Mesenteric fat pad (tissue), 1 donor: Measurements from ENCODE around the gene NDUFAF2. TPM values are rescaled to one million over a fixed set of nuclear protein-coding genes. Genes with fewer than 3 reads are reported as not detected.
"Not testable (repeated sequence)": the region's sequence is repeated elsewhere in the genome, so short reads cannot be mapped to it uniquely, and the experiment has no call there.

ENCODE experiments used
- DNase-seq: peaks from one replicate; pipeline ENCODE4 v3.0.0-alpha.2; 2020; ENCODE audit warnings: low spot score
- total RNA-seq: library from RNA; stranded (reverse); fragmentation: NEBNext Ultra II Directional; extraction: Animal tissue kit (Norgen Biotek cat#: 25700); gene quantifications from one replicate; pipeline ENCODE4 v1.2.1, GENCODE V29; 2021
- donor health status: DM: yes; HTN: yes; CAD: no.

The NDUFAF2 gene
- total RNA-seq, 1 donor from 2014 or later: 36.2 TPM

DNA sequence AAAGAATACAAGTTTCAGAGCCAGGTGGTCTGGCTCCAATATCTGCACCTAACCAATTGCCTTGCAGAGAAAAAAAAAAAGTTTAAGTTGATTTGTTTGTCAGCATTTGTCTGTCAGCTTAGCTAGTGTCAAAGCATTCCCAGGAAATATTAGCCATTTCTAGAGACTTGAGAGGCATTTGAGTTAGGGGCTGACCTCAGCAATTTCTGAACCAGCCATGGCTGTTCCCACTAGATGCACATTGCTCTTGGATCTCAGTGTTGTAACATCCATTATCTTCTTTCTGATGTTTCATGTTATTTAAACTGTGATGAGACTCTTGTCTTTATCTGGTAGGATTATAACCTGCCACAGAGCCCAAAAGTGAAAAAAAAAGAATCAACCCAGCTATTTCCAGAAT lies 102.3 kb downstream of the NDUFAF2 start:
- DNase-seq: no peak

- DNase-seq: no peak
Observed at GRCh38 chr5:61048534-61048933, 103.5 kb downstream of the NDUFAF2 start.

GRCh38 chr5:61050292-61050691 lies 105.3 kb downstream of the NDUFAF2 start:
- DNase-seq: no peak

DNA sequence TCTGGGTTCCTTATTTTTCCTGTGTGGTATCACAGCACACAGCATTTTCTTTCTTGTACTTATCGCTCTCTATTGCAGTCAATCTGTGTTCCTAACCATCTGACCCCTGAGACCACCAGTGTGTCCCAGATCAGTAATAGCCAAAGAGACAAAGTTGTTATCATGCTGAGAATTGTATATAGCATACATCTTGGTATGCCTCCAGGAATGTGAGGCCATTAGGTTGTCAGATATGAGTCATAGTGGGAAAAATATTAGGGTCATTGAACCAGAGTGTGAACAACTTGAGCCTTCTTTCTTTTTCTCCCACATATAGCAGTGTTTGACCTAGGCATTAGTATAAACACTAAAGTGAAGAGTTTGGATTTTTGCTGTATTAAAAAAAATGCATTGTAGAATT lies 106.3 kb downstream of the NDUFAF2 start:
- DNase-seq: no peak

DNA sequence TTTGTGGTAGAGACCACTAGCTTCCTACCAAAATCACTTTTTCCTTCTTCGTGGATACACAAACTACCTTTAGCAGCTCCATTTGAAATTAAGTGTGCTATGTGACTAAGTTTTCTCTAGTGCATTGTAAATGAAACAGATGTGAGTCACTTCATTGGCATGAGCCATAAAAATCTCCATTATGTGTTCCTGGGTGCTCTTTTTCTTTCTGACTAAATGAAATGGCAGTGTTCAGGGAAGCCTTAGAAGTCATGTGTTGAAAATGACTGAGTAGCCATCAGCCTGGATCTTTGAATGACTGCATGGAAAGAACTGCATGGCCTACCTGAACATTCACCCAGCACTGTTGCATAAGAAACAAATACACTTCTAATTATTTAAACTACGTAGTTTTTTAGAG lies 107.9 kb downstream of the NDUFAF2 start:
- DNase-seq: no peak

DNA sequence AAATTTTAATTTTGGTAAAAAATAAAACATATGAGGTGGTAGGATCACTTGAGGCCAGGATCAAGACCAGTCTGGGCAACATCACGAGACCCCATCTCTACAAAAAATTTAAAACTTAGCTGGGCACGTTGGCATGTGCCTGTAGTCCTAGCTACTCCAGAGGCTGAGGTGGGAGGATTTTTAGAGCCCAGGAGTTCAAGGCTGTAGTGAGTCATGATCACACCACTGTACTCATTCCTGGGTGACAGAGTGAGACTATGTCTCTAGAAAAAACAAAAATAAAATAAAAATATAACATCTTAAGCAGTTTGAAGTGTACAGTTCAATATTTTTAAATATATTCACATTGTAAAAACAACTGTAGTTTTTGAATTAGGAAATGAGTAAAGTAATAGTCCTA lies 108.9 kb downstream of the NDUFAF2 start:
- no peak for DNase-seq

GRCh38 chr5:61055434-61056006 lies 110.5 kb downstream of the NDUFAF2 start:
- DNase-seq: no peak

GRCh38 chr5:61059499-61059898 lies 114.5 kb downstream of the NDUFAF2 start:
- DNase-seq: no peak

- no peak for DNase-seq
Observed at GRCh38 chr5:61069150-61069549, 124.1 kb downstream of the NDUFAF2 start.

DNA sequence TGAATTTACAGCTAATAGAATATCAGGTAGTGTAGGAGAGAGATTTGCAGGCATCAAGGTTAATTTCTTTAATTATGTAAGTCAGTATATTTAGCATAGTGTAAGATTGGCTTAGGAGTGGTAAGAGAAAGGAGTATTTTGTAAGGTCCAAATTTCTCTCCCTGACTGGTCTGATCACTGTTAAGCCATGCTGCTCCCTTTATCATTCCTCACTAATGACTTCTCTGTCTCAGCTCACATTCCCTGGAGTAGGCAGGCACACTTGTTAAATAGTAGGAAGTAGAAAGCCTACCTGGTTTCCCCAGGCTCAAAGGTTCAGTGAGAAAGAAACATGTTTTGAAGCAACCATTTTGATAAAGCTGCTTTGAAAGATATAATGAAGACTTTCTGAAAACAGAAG lies 126.5 kb downstream of the NDUFAF2 start:
- DNase-seq: no peak

GRCh38 chr5:61076626-61077025 lies 131.6 kb downstream of the NDUFAF2 start:
- DNase-seq: no peak

GRCh38 chr5:61081741-61082140 lies 136.7 kb downstream of the NDUFAF2 start:
- no peak for DNase-seq

DNA sequence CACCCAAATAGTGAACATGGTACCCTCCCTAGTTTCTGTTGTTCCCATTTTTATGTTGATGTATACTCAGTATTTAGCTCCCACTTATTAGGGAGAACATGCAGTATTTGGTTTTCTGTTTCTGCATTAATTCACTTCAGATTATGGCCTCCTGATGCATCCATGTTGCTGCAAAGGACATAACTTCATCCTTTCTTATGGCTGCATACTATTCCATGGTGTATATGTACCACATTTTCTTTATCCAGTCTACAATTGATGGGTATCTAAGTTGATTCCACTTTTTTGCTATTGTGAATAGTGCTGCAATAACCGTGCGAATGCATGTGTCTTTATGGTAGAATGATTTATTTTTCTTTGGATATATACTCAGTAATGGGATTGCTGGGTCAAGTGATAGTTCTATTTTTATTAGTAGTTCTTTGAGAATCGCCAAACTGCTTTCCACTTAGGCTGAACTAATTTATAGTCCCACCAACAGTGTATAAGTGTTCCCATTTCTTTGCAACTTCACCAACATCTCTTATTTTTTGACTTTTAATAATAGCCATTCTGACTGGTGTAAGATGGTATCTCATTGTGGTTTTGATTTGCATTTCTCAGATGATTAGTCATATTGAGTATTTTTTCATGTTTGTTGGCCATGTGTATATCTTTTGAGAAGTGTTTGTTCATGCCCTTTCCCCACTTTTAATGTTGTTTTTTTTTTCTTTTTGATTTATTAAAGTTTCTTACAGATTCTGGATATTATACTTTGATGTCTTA lies 137.7 kb downstream of the NDUFAF2 start:
- no peak for DNase-seq

GRCh38 chr5:61084658-61085057 lies 139.7 kb downstream of the NDUFAF2 start:
- DNase-seq: no peak

GRCh38 chr5:61085885-61086284 lies 140.9 kb downstream of the NDUFAF2 start:
- no peak for DNase-seq

GRCh38 chr5:61087921-61088320 lies 142.9 kb downstream of the NDUFAF2 start:
- DNase-seq: no peak

DNA sequence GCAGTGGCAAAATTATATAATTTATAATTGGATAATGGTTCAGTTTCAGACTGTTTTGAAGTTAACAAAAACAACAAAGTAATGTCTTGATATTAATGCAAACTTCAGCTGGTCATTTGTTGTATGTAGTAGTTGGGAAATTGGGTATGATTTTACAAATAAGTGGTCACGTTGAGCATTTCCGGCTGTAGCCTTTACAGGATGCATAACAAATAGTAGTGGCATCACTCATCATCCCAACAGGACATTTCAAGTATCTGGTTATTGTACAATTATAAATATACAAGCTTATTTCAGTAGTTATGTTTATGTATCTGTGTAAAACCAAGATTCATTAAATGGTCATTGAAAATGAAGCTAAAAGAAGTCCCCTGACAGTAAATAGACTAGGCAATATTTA lies 144.3 kb downstream of the NDUFAF2 start:
- no peak for DNase-seq

DNA sequence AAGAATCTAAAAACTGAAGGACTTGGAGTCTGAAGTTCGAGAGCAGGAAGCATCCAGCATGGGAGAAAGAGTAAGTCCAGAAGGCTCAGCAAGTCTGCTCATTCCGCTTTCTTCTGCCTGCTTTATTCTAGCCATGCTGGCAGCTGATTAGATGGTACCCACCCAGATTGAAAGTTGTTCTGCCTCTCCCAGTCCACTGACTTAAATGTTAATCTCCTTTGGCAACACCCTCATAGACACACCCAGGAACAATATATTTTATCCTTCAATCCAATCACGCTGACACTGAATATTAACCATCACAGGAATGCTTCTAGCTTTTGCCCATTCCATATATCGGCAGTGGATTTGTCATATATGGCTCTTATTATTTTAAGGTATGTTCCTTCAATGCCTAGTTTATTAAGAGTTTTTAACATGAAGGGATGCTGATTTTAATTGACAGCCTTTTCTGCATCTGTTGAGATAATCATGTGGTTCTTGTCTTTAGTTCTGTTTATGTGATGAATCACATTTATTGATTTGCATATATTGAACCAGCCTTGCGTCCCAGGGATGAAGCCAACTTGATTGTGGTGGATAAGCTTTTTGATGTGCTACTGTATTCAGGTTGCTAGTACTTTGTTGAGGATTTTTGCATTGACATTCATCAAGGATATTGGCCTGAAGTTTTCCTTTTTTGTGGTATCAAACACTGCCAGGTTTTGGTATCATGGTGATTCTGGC lies 148.2 kb downstream of the NDUFAF2 start:
- DNase-seq: not testable (repeated sequence)

DNA sequence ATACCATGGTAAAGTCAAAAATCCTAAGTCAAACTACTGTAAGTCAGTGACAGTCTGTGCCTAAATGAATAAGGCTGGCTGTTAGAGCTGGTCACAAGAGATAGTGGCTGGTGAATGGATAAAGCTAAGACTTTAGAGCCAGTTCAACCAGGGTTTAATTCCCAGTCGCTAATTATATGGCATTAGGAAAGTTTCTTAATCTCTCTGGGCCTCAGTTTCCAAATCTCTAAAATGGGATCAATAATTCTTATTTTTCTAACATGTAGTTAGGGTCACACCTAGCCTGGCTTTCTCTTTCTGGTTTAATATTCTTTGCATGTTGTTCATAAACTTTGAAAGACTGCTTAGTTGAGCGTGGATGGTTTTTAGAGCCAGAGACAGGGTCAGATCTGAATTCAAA lies 152.5 kb downstream of the NDUFAF2 start:
- no peak for DNase-seq

DNA sequence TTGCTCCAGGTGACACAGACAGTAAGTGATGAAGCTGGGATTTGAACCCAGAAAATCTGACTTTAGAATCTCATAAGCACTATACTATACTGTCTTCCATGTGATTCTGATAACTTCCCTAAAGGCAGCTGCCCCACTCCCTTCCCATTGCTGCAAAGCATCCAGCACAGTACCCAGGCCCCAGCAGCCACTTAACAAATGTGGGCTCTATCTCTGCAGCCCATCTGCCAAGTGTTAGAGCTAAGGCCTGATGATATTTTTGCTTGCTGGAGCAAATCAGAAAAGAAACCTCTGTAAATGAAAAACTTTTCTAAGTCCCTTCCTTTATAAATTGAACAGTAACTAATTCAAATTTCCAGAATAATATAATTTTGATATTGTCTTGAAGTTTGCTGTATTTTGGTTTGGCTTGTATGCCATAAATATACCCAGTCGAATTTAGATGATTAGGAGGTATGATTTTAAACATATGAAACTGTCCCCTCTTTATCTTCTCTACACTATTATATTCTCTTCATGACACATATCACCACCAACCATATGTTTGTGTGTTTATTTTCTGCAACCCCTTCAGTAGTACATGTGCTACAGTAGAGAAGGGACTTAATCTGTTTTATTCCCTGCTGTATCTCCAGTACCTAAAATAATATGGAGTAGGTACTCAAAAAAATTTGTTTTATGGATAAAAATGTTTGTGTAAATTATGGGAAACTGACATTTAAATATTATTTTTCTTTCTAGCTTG lies 153.4 kb downstream of the NDUFAF2 start:
- DNase-seq: no peak

GRCh38 chr5:61100437-61100836 lies 155.4 kb downstream of the NDUFAF2 start:
- no peak for DNase-seq

GRCh38 chr5:61114441-61114840 lies 169.4 kb downstream of the NDUFAF2 start:
- no peak for DNase-seq
